Liver (tissue), 3 donors: ENCODE data around the gene PAAF1.

Experiments used
- ATF3 ChIP-seq: IDR thresholded peaks from 2 replicates; pipeline ENCODE4 v1.6.1; 2016; ENCODE audit warnings: antibody characterized with exemption
- CTCF ChIP-seq: fragments of 150-350 bp; IDR thresholded peaks from 2 replicates; pipeline ENCODE4 v1.5.1; 2017; ENCODE audit warnings: improper control_type of control experiment, low read depth, low read length; ENCODE audit not compliant: missing input control
- FOXA2 ChIP-seq: IDR thresholded peaks from 2 replicates; pipeline ENCODE4 v1.6.1; 2016; ENCODE audit warnings: antibody characterized with exemption
- JUND ChIP-seq, 2 donors: IDR thresholded peaks; 2 replicates each; pipeline ENCODE4 v1.6.1; 2016; ENCODE audit warnings: antibody characterized with exemption in 2 of 2
- MAX ChIP-seq: IDR thresholded peaks from 2 replicates; pipeline ENCODE4 v1.6.1; 2016; ENCODE audit warnings: antibody characterized with exemption
- TF ChIP-seq, protein P1 (sequence below): IDR thresholded peaks from 2 replicates; pipeline ENCODE4 v1.6.1; 2016; ENCODE audit warnings: antibody characterized with exemption
- TF ChIP-seq, protein P2 (sequence below): IDR thresholded peaks from 2 replicates; pipeline ENCODE4 v1.6.1; 2016; ENCODE audit warnings: antibody characterized with exemption, mild to moderate bottlenecking
- donor health status: healthy.
- donor health status: healthy.

- TF ChIP-seq FOXA2 = no peak
- TF ChIP-seq CTCF = no peak
- TF ChIP-seq ATF3 = no peak
- TF ChIP-seq JUND (IDR thresholded peaks at IDR 0.05) = no peak
- TF ChIP-seq, protein P1, sequence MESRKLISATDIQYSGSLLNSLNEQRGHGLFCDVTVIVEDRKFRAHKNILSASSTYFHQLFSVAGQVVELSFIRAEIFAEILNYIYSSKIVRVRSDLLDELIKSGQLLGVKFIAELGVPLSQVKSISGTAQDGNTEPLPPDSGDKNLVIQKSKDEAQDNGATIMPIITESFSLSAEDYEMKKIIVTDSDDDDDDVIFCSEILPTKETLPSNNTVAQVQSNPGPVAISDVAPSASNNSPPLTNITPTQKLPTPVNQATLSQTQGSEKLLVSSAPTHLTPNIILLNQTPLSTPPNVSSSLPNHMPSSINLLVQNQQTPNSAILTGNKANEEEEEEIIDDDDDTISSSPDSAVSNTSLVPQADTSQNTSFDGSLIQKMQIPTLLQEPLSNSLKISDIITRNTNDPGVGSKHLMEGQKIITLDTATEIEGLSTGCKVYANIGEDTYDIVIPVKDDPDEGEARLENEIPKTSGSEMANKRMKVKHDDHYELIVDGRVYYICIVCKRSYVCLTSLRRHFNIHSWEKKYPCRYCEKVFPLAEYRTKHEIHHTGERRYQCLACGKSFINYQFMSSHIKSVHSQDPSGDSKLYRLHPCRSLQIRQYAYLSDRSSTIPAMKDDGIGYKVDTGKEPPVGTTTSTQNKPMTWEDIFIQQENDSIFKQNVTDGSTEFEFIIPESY = no peak
- TF ChIP-seq, protein P2, sequence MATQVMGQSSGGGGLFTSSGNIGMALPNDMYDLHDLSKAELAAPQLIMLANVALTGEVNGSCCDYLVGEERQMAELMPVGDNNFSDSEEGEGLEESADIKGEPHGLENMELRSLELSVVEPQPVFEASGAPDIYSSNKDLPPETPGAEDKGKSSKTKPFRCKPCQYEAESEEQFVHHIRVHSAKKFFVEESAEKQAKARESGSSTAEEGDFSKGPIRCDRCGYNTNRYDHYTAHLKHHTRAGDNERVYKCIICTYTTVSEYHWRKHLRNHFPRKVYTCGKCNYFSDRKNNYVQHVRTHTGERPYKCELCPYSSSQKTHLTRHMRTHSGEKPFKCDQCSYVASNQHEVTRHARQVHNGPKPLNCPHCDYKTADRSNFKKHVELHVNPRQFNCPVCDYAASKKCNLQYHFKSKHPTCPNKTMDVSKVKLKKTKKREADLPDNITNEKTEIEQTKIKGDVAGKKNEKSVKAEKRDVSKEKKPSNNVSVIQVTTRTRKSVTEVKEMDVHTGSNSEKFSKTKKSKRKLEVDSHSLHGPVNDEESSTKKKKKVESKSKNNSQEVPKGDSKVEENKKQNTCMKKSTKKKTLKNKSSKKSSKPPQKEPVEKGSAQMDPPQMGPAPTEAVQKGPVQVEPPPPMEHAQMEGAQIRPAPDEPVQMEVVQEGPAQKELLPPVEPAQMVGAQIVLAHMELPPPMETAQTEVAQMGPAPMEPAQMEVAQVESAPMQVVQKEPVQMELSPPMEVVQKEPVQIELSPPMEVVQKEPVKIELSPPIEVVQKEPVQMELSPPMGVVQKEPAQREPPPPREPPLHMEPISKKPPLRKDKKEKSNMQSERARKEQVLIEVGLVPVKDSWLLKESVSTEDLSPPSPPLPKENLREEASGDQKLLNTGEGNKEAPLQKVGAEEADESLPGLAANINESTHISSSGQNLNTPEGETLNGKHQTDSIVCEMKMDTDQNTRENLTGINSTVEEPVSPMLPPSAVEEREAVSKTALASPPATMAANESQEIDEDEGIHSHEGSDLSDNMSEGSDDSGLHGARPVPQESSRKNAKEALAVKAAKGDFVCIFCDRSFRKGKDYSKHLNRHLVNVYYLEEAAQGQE = no peak
- TF ChIP-seq MAX = no peak
Observed at GRCh38 chr11:73830261-73830660, 46.5 kb upstream of the PAAF1 start.
